Nephron progenitor cell (in vitro differentiated cells): Measurements from ENCODE around the gene DPP3.
A peak's percentile ranks its signal among the peaks of the same experiment; 100 is the strongest.

ENCODE experiments used
- DNase-seq: peaks from one replicate; pipeline ENCODE4 v3.0.0; 2021
- H3K27ac Mint-ChIP-seq: 2 replicates; pipeline ENCODE4 v1.8.0; 2021; ENCODE audit warnings: mild to moderate bottlenecking, moderate library complexity, mixed read lengths
- H3K27me3 Mint-ChIP-seq: 2 replicates; pipeline ENCODE4 v1.8.0; 2021; ENCODE audit warnings: mild to moderate bottlenecking, low read depth, mixed read lengths; ENCODE audit not compliant: poor library complexity
- H3K36me3 Mint-ChIP-seq: 2 replicates; pipeline ENCODE4 v1.8.0; 2021; ENCODE audit warnings: low read depth, mixed read lengths
- H3K4me1 Mint-ChIP-seq: 2 replicates; pipeline ENCODE4 v1.8.0; 2021; ENCODE audit warnings: mixed read lengths
- H3K4me3 Mint-ChIP-seq: 2 replicates; pipeline ENCODE4 v1.8.0; 2021; ENCODE audit warnings: mild to moderate bottlenecking, moderate library complexity, mixed read lengths
- H3K9me3 Mint-ChIP-seq: 2 replicates; pipeline ENCODE4 v1.8.0; 2021; ENCODE audit warnings: mild to moderate bottlenecking, moderate library complexity, mixed read lengths
- TF ChIP-seq, protein P1 (sequence below): fragments of 200-600 bp; sonication (generic); IDR thresholded peaks from 2 replicates; pipeline ENCODE4 v1.5.0; 2021; ENCODE audit warnings: antibody characterized with exemption

DPP3 gene

DNA sequence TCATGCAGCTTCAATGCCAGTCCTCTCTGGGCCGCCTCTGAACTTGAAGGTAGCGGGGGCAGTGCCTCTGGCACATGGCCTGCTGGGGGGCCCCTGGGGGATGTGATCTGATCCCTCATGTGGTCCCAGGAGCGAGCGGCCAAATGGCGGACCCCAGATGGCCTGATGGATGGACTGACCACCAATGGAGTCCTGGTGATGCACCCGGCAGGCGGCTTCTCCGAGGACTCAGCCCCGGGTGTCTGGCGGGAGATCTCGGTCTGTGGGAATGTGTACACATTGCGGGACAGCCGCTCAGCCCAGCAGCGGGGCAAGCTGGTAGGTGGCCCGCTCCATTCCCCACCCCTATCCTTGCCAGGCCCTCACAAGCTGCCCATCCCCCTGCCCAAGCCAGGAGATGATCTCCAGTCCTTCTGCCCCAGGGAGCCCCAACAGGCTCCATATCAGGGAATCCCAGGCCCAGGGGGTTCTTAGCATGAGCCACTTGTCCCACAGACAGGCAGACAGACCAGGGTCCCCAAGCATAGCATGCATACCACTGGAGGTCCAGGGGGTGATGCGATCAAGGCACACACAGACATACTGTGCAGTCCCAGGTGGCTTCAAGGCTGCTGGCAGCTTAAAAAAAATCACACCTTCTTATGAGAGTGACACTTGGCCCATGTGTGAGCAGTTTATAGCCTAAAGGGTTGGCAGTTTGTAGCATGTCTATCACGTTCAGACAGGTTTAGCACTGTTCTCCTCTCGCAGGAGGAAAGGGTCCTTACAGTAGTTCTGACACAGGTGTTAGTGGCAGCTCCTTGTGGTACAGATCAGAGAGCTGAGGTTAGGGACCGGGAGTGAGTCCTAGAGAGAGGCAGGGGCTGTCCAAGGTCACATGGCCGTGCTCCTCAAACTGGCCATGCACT, 6.4 kb upstream of the DPP3 start:
- H3K9me3 Mint-ChIP-seq: no peaks in the 10 kb centered on the region

GRCh38 chr11:66475349-66476172, 4.7 kb upstream of the DPP3 start:
- peaks cover 10% of the 10 kb centered on the region for H3K36me3 Mint-ChIP-seq
- no peak overlapping the region for H3K4me3 Mint-ChIP-seq
- DNase-seq: no peak
- no peaks in the 10 kb centered on the region for H3K9me3 Mint-ChIP-seq
- H3K27ac Mint-ChIP-seq: no peak overlapping the region
- TF ChIP-seq, protein P1, sequence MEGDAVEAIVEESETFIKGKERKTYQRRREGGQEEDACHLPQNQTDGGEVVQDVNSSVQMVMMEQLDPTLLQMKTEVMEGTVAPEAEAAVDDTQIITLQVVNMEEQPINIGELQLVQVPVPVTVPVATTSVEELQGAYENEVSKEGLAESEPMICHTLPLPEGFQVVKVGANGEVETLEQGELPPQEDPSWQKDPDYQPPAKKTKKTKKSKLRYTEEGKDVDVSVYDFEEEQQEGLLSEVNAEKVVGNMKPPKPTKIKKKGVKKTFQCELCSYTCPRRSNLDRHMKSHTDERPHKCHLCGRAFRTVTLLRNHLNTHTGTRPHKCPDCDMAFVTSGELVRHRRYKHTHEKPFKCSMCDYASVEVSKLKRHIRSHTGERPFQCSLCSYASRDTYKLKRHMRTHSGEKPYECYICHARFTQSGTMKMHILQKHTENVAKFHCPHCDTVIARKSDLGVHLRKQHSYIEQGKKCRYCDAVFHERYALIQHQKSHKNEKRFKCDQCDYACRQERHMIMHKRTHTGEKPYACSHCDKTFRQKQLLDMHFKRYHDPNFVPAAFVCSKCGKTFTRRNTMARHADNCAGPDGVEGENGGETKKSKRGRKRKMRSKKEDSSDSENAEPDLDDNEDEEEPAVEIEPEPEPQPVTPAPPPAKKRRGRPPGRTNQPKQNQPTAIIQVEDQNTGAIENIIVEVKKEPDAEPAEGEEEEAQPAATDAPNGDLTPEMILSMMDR: no peak
- peaks cover 43% of the 10 kb centered on the region for H3K4me1 Mint-ChIP-seq
- H3K27me3 Mint-ChIP-seq: no peaks in the 10 kb centered on the region

More for the DNA sequence above, 6.4 kb upstream of the DPP3 start:
- TF ChIP-seq, protein P1: no peak
- Mint-ChIP-seq H3K27ac (peak overlapping the region; percentile 59), H3K36me3 (peaks cover 10% of the 10 kb centered on the region), H3K4me1 (peaks cover 46% of the 10 kb centered on the region), H3K27me3 (peaks cover 3% of the 10 kb centered on the region), H3K4me3 (no peak overlapping the region)
- no peak for DNase-seq

DNA sequence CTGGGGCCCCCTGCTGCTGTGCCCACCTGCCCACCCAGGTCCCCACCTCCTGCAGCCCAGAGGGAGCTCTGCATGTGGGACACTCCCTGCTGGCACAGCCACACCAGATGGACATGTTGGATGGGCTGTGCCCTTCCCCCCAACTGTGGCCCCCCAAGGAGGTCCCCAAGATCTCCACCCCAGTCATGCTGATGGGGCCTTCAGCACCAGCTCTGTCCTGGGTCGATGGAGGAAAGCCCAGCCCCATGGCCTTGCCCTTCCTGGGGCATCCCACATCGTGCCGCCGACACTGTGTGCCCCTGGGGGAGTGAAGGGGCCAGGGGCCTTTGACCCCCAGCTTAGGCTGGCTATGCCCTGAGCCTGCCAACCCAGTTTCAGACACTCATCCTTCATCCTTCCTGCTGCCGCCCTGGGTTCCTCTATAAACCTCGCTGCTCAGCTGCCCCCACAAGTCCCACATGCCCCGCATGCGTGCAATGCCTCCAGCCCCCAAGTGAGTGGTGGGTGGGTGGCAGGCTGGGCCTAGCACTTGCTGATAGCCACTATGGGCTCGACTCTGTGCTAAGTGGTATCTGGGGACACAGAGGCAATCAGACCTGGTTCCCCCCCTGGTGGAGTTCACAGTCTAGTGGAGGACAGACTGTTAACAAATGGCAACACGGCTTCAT, 3.9 kb upstream of the DPP3 start:
- DNase-seq: no peak
- H3K9me3 Mint-ChIP-seq: no peaks in the 10 kb centered on the region
- no peaks in the 10 kb centered on the region for H3K27me3 Mint-ChIP-seq
- peaks cover 40% of the 10 kb centered on the region for H3K4me1 Mint-ChIP-seq
- H3K27ac Mint-ChIP-seq: peak overlapping the region; percentile 5
- TF ChIP-seq, protein P1: no peak
- peaks cover 5% of the 10 kb centered on the region for H3K36me3 Mint-ChIP-seq
- no peak overlapping the region for H3K4me3 Mint-ChIP-seq

GRCh38 chr11:66476841-66477251, 3.4 kb upstream of the DPP3 start:
- H3K4me3 Mint-ChIP-seq: peak overlapping the region; percentile 37
- peaks cover 5% of the 10 kb centered on the region for H3K36me3 Mint-ChIP-seq
- peak overlapping the region; percentile 5 for H3K27ac Mint-ChIP-seq
- TF ChIP-seq, protein P1: no peak
- H3K9me3 Mint-ChIP-seq: no peaks in the 10 kb centered on the region
- no peaks in the 10 kb centered on the region for H3K27me3 Mint-ChIP-seq
- DNase-seq: peak; percentile 26
- H3K4me1 Mint-ChIP-seq: peaks cover 40% of the 10 kb centered on the region

- TF ChIP-seq, protein P1: no peak
- Mint-ChIP-seq H3K9me3 (no peaks in the 10 kb centered on the region), H3K4me1 (peaks cover 40% of the 10 kb centered on the region), H3K4me3 (peak overlapping the region; percentile 64), H3K27ac (peak overlapping the region; percentile 5), H3K27me3 (peaks cover 3% of the 10 kb centered on the region), H3K36me3 (peaks cover 5% of the 10 kb centered on the region)
- no peak for DNase-seq
Measured at GRCh38 chr11:66477263-66478201, 2.7 kb upstream of the DPP3 start.
